Activated CD8-positive, alpha-beta memory T cell treated with anti-CD3 and anti-CD28 coated beads, Interleukin-2, amount 50 U/mL, for 4 hours (primary cell): Measurements from ENCODE around the gene IL3.

ENCODE experiments used
- DNase-seq: peaks from one replicate; pipeline ENCODE4 v3.0.0-alpha.2; 2020

IL3 gene

GRCh38 chr5:132057498-132058255, 2.8 kb upstream of the IL3 start:
- peak; percentile 9 for DNase-seq

- peak; percentile 6 for DNase-seq
Observed at GRCh38 chr5:132058646-132059042, 1.8 kb upstream of the IL3 start.

- DNase-seq, result peak; percentile 15
Observed at GRCh38 chr5:132059043-132059695, 1.3 kb upstream of the IL3 start.

GRCh38 chr5:132059696-132060500, 557 bp upstream of the IL3 start:
- peak; percentile 4 for DNase-seq

GRCh38 chr5:132063090-132063911, 2.8 kb downstream of the IL3 start:
- DNase-seq, result peak; percentile 83

GRCh38 chr5:132064140-132064539, 3.7 kb downstream of the IL3 start:
- DNase-seq, result peak; percentile 16

GRCh38 chr5:132064738-132065331, 4.4 kb downstream of the IL3 start:
- peak; percentile 79 for DNase-seq

GRCh38 chr5:132065351-132065937, 5.0 kb downstream of the IL3 start:
- DNase-seq, result peak; percentile 51

GRCh38 chr5:132065951-132066701, 5.7 kb downstream of the IL3 start:
- DNase-seq, result no peak

GRCh38 chr5:132066871-132067270, 6.4 kb downstream of the IL3 start:
- no peak for DNase-seq

- DNase-seq, result no peak
Observed at GRCh38 chr5:132067451-132067850, 7.0 kb downstream of the IL3 start.

- DNase-seq, result no peak
Observed at GRCh38 chr5:132067941-132068808, 7.7 kb downstream of the IL3 start.

GRCh38 chr5:132069561-132069960, 9.1 kb downstream of the IL3 start:
- no peak for DNase-seq

GRCh38 chr5:132069994-132070393, 9.5 kb downstream of the IL3 start:
- DNase-seq, result no peak

GRCh38 chr5:132070460-132071337, 10.2 kb downstream of the IL3 start:
- DNase-seq, result peak; percentile 35

- DNase-seq, result no peak
Observed at GRCh38 chr5:132071338-132071707, 10.9 kb downstream of the IL3 start.

GRCh38 chr5:132072070-132072469, 11.6 kb downstream of the IL3 start:
- no peak for DNase-seq

- no peak for DNase-seq
Observed at GRCh38 chr5:132072528-132072927, 12.1 kb downstream of the IL3 start.
